PC-3 (cell line): ENCODE measurements around the gene KAT2B. TPM values are rescaled to one million over a fixed set of nuclear protein-coding genes. Genes with fewer than 3 reads are reported as not detected.

ENCODE experiments used
- ATAC-seq: fragments of 200-7000 bp; cut with Tn5 transposase; 2 replicates; pipeline ENCODE4 v1.9.1; 2020; ENCODE audit warnings: mild to moderate bottlenecking, moderate library complexity
- BruUV-seq: library from RNA; stranded (reverse); fragments of 400-500 nt; replicated peaks from 2 replicates; lab custom pipeline; 2021; lab: Mats Ljungman, UMichigan
- CTCF ChIA-PET: fragments of 300-600 bp; sonication (Branson Sonifier 250); formaldehyde crosslinking; loops from one replicate; lab custom pipeline; 2022; ENCODE audit warnings: antibody characterized with exemption; lab: Charles Lee
- POLR2A ChIA-PET: fragments of 300-600 bp; sonication (Branson Sonifier 250); formaldehyde crosslinking; loops from one replicate; lab custom pipeline; 2022; ENCODE audit warnings: antibody characterized with exemption; ENCODE audit not compliant: unreplicated experiment; lab: Charles Lee
- DNase-seq: peaks from one replicate; pipeline ENCODE4 v3.0.0-alpha.2; 2015
- H2AFZ ChIP-seq: fragments of 300-600 bp; sonication (generic); 2 replicates; pipeline ENCODE4 v1.6.0; 2016; ENCODE audit warnings: antibody characterized with exemption, low read length
- H3F3A ChIP-seq: fragments of 300-600 bp; sonication (generic); one replicate; pipeline ENCODE4 v1.6.0; 2017; ENCODE audit warnings: antibody characterized with exemption, low read length, control low read depth, mild to moderate bottlenecking; ENCODE audit not compliant: unreplicated experiment
- H3K27ac ChIP-seq: fragments of 300-600 bp; sonication (generic); 2 replicates; pipeline ENCODE4 v1.5.1; 2016; ENCODE audit warnings: mild to moderate bottlenecking, low read length
- H3K27me3 ChIP-seq: fragments of 300-600 bp; sonication (generic); 2 replicates; pipeline ENCODE4 v1.6.1; 2016; ENCODE audit warnings: low read length, mixed read lengths
- H3K36me3 ChIP-seq: fragments of 300-600 bp; sonication (generic); 2 replicates; pipeline ENCODE4 v1.6.1; 2016; ENCODE audit warnings: low read depth, mixed run types, low read length, mixed read lengths
- H3K4me1 ChIP-seq: fragments of 300-600 bp; sonication (generic); 2 replicates; pipeline ENCODE4 v1.5.1; 2016; ENCODE audit warnings: low read length; ENCODE audit not compliant: insufficient read depth
- H3K4me2 ChIP-seq: fragments of 300-600 bp; sonication (generic); 2 replicates; pipeline ENCODE4 v1.6.0; 2016; ENCODE audit warnings: low read length
- H3K4me3 ChIP-seq: fragments of 300-600 bp; sonication (generic); 2 replicates; pipeline ENCODE4 v1.5.1; 2016; ENCODE audit warnings: mild to moderate bottlenecking, low read length, mixed read lengths
- H3K79me2 ChIP-seq: fragments of 300-600 bp; sonication (generic); 2 replicates; pipeline ENCODE4 v1.6.1; 2017; ENCODE audit warnings: low read length, mixed read lengths
- H3K9ac ChIP-seq: fragments of 300-600 bp; sonication (generic); 2 replicates; pipeline ENCODE4 v1.6.0; 2016; ENCODE audit warnings: mild to moderate bottlenecking, low read length
- H3K9me2 ChIP-seq: fragments of 300-600 bp; sonication (generic); replicated peaks from 2 replicates; pipeline ENCODE4 v1.6.1; 2016; ENCODE audit warnings: mixed run types, low read length, mixed read lengths
- H3K9me3 ChIP-seq: fragments of 300-600 bp; sonication (generic); 2 replicates; pipeline ENCODE4 v1.6.1; 2016; ENCODE audit warnings: low read length, mixed read lengths
- H4K20me1 ChIP-seq: fragments of 300-600 bp; sonication (generic); 2 replicates; pipeline ENCODE4 v1.6.1; 2016; ENCODE audit warnings: low read length, mixed read lengths
- CTCF ChIP-seq: fragments of 300-600 bp; sonication (generic); conservative IDR thresholded peaks from 2 replicates; pipeline ENCODE4 v1.5.1; 2017; ENCODE audit warnings: antibody characterized with exemption, low read depth, mild to moderate bottlenecking, low read length
- EZH2 ChIP-seq: fragments of 300-600 bp; sonication (generic); IDR thresholded peaks from one replicate; pipeline ENCODE4 v1.6.1; 2017; ENCODE audit warnings: antibody characterized with exemption, mild to moderate bottlenecking, low read length; ENCODE audit not compliant: unreplicated experiment
- EZH2phosphoT487 ChIP-seq: fragments of 300-600 bp; sonication (generic); IDR thresholded peaks from 2 replicates; pipeline ENCODE4 v1.6.1; 2018; ENCODE audit warnings: mild to moderate bottlenecking, antibody characterized with exemption, low read length, borderline replicate concordance
- intact Hi-C: fragments of 100-400 bp; cut with micrococcal nuclease; formaldehyde crosslinking; loops from 2 replicates; pipeline ENCODE4 v1.9.0; 2023
- total RNA-seq: library from RNA; depleted of rRNA; stranded (reverse); fragments of >200 nt; gene quantifications from 2 replicates; pipeline ENCODE4 v1.2.3, GENCODE V29; 2014

Gene KAT2B
- total RNA-seq, 1 experiment from 2014 or later, result 11.9 TPM

- Histone ChIP-seq H3F3A (no peaks in the 10 kb centered on the region), H4K20me1 (no peaks in the 10 kb centered on the region), H3K4me3 (no peak overlapping the region), H3K79me2 (no peaks in the 10 kb centered on the region), H3K4me2 (no peak overlapping the region), H2AFZ (no peak overlapping the region), H3K4me1 (peaks cover 14% of the 10 kb centered on the region; the same call in 1 of the 2 replicates), H3K36me3 (no peaks in the 10 kb centered on the region), H3K9ac (no peak overlapping the region), H3K27me3 (no peaks in the 10 kb centered on the region), H3K9me2 (no peaks in the 10 kb centered on the region), H3K9me3 (no peaks in the 10 kb centered on the region), H3K27ac (no peak overlapping the region)
- ChIA-PET CTCF (no interaction called here), POLR2A (no interaction called here)
- no peak for DNase-seq
- intact Hi-C loops, result no loop called here
- no peak for TF ChIP-seq EZH2
- TF ChIP-seq EZH2phosphoT487, result no peak
- no peak for TF ChIP-seq CTCF
- ATAC-seq, result no peak
- no TSS peak for BruUV-seq
Observed at GRCh38 chr3:20046556-20046955, 6.3 kb downstream of the KAT2B start.

GRCh38 chr3:20047341-20047779, 7.1 kb downstream of the KAT2B start:
- intact Hi-C loops, result no loop called here
- Histone ChIP-seq H3K9ac (no peak overlapping the region), H3K4me1 (peaks cover 14% of the 10 kb centered on the region; the same call in 1 of the 2 replicates), H3K79me2 (no peaks in the 10 kb centered on the region), H4K20me1 (no peaks in the 10 kb centered on the region), H3F3A (no peaks in the 10 kb centered on the region), H3K9me3 (no peaks in the 10 kb centered on the region), H3K27ac (no peak overlapping the region), H2AFZ (no peak overlapping the region), H3K4me3 (no peak overlapping the region), H3K27me3 (no peaks in the 10 kb centered on the region), H3K9me2 (no peaks in the 10 kb centered on the region), H3K4me2 (no peak overlapping the region), H3K36me3 (no peaks in the 10 kb centered on the region)
- BruUV-seq, result no TSS peak
- POLR2A ChIA-PET, result no interaction called here
- CTCF ChIA-PET, result no interaction called here
- TF ChIP-seq CTCF (no peak), EZH2 (no peak), EZH2phosphoT487 (no peak)
- ATAC-seq, result peak; percentile 81
- DNase-seq, result peak; percentile 59

GRCh38 chr3:20047976-20048883, 8.0 kb downstream of the KAT2B start:
- Histone ChIP-seq H3K9me3 (no peaks in the 10 kb centered on the region), H4K20me1 (no peaks in the 10 kb centered on the region), H3K9ac (no peak overlapping the region), H3K4me3 (no peak overlapping the region), H3K36me3 (no peaks in the 10 kb centered on the region), H3K27me3 (no peaks in the 10 kb centered on the region), H3K4me1 (peaks cover 11% of the 10 kb centered on the region; the same call in 1 of the 2 replicates), H3K9me2 (no peaks in the 10 kb centered on the region), H3K4me2 (no peak overlapping the region), H2AFZ (no peak overlapping the region), H3K79me2 (no peaks in the 10 kb centered on the region), H3F3A (no peaks in the 10 kb centered on the region), H3K27ac (no peak overlapping the region)
- intact Hi-C loops, result no loop called here
- DNase-seq, result no peak
- CTCF ChIA-PET, result no interaction called here
- no peak for ATAC-seq
- POLR2A ChIA-PET, result no interaction called here
- no TSS peak for BruUV-seq
- TF ChIP-seq EZH2phosphoT487, result no peak
- no peak for TF ChIP-seq EZH2
- TF ChIP-seq CTCF, result no peak
